Esophagus squamous epithelium (tissue), 4 donors: ENCODE measurements around the gene IKZF2.

Source experiments
- CTCF ChIP-seq, 6 experiments: fragments of 450-650 bp in 4 of 6; fragments of 200-600 bp in 2 of 6; sonication (generic) in 2 of 6; IDR thresholded peaks; one replicate each; pipeline ENCODE4 v1.5.1; 2016 to 2019; ENCODE audit warnings: antibody characterized with exemption in 6 of 6, mild to moderate bottlenecking in 4 of 6, moderate library complexity in 4 of 6
- POLR2A ChIP-seq, 4 donors: fragments of 450-650 bp; IDR thresholded peaks; one replicate each; pipeline ENCODE4 v1.6.1; 2017; ENCODE audit warnings: antibody characterized with exemption in 4 of 4, mild to moderate bottlenecking in 4 of 4, moderate library complexity in 3 of 4

GRCh38 chr2:212979799-212980198, 171.6 kb downstream of the IKZF2 start:
- no peak for TF ChIP-seq CTCF (IDR thresholded peaks at IDR 0.05)
- TF ChIP-seq POLR2A (IDR thresholded peaks at IDR 0.05), result no peak
